ENCODE results near the gene BLVRB. TPM values are rescaled to one million over a fixed set of nuclear protein-coding genes. Genes with fewer than 3 reads are reported as not detected.

BLVRB gene
- polyA plus RNA-seq, 1 donor (not counting 4 experiments of a cell fraction or from before 2014, with no cell fraction given), result 52.5 TPM

- Histone ChIP-seq H3K4me1 (ENCODE audit: control insufficient read depth, extremely low read depth, insufficient read depth, low read length) (peaks cover 12% of the 10 kb centered on the region), H2AFZ (ENCODE audit: control insufficient read depth, low read length) (no peak overlapping the region), H3K36me3 (ENCODE audit: control insufficient read depth in 2 of 2, extremely low read depth in 1 of 2, insufficient read depth in 2 of 2, low read length in 2 of 2) (peaks cover 0 to 10% of the 10 kb centered on the region in 2 experiments), H3K9ac (ENCODE audit: control insufficient read depth, extremely low read depth, insufficient read depth, low read length) (no peak overlapping the region), H3K4me2 (ENCODE audit: control insufficient read depth, extremely low read depth, insufficient read depth, low read depth, low read length) (no peak overlapping the region), H3K27me3 (ENCODE audit: control insufficient read depth, extremely low read depth, insufficient read depth, low read length) (no peaks in the 10 kb centered on the region), H3K79me2 (ENCODE audit: control insufficient read depth, insufficient read depth, low read length) (no peaks in the 10 kb centered on the region), H3K4me3 (ENCODE audit: control insufficient read depth in 2 of 3, extremely low read depth in 1 of 3, insufficient read depth in 2 of 3, low read depth in 1 of 3, low read length in 3 of 3) (no peak overlapping the region), H3K9me1 (ENCODE audit: control insufficient read depth, extremely low read depth, insufficient read depth, low read length) (no peaks in the 10 kb centered on the region), H4K20me1 (ENCODE audit: control insufficient read depth, extremely low read depth, insufficient read depth, low read length) (no peaks in the 10 kb centered on the region), H3K9me3 (ENCODE audit: control insufficient read depth, low read depth, low read length) (no peaks in the 10 kb centered on the region), H3K27ac (ENCODE audit: control insufficient read depth, insufficient read depth, low read length) (no peak overlapping the region)
- dilution Hi-C loops (cut with MboI; ENCODE audit: extremely low pct_ligation_motif_present, low sequenced_read_pairs), result no loop called here
- FAIRE-seq (no peak), DNase-seq (ENCODE audit: low read depth, low spot score) (no peak)
- TF ChIP-seq EZH2 (IDR thresholded peaks at IDR 0.05; ENCODE audit: low read length) (no peak), CTCF (optimal IDR thresholded peaks at IDR 0.05 in 1 of 3, IDR thresholded peaks at IDR 0.05 in 1 of 3, conservative IDR thresholded peaks at IDR 0.05 in 1 of 3; ENCODE audit: extremely low read depth in 1 of 3, insufficient read depth in 2 of 3, low read length in 3 of 3) (no peak)
Observed at GRCh38 chr19:40458597-40458974, 7.0 kb downstream of the BLVRB start.

GRCh38 chr19:40457953-40458596, 7.5 kb downstream of the BLVRB start:
- no peaks in the 10 kb centered on the region for H3K79me2 ChIP-seq (ENCODE audit: control insufficient read depth, insufficient read depth, low read length)
- peaks cover 0 to 10% of the 10 kb centered on the region in 2 experiments for H3K36me3 ChIP-seq (ENCODE audit: control insufficient read depth in 2 of 2, extremely low read depth in 1 of 2, insufficient read depth in 2 of 2, low read length in 2 of 2)
- FAIRE-seq, result no peak
- no peak for TF ChIP-seq CTCF (optimal IDR thresholded peaks at IDR 0.05 in 1 of 3, IDR thresholded peaks at IDR 0.05 in 1 of 3, conservative IDR thresholded peaks at IDR 0.05 in 1 of 3; ENCODE audit: extremely low read depth in 1 of 3, insufficient read depth in 2 of 3, low read length in 3 of 3)
- TF ChIP-seq EZH2 (IDR thresholded peaks at IDR 0.05; ENCODE audit: low read length), result no peak
- no peak for DNase-seq (ENCODE audit: low read depth, low spot score)
- H3K9ac ChIP-seq (ENCODE audit: control insufficient read depth, extremely low read depth, insufficient read depth, low read length), result no peak overlapping the region
- peaks cover 14% of the 10 kb centered on the region for H3K4me1 ChIP-seq (ENCODE audit: control insufficient read depth, extremely low read depth, insufficient read depth, low read length)
- no peak overlapping the region for H2AFZ ChIP-seq (ENCODE audit: control insufficient read depth, low read length)
- no peaks in the 10 kb centered on the region for H3K27me3 ChIP-seq (ENCODE audit: control insufficient read depth, extremely low read depth, insufficient read depth, low read length)
- no peaks in the 10 kb centered on the region for H3K9me3 ChIP-seq (ENCODE audit: control insufficient read depth, low read depth, low read length)
- H3K9me1 ChIP-seq (ENCODE audit: control insufficient read depth, extremely low read depth, insufficient read depth, low read length), result no peaks in the 10 kb centered on the region
- no peak overlapping the region for H3K4me3 ChIP-seq (ENCODE audit: control insufficient read depth in 2 of 3, extremely low read depth in 1 of 3, insufficient read depth in 2 of 3, low read depth in 1 of 3, low read length in 3 of 3)
- H4K20me1 ChIP-seq (ENCODE audit: control insufficient read depth, extremely low read depth, insufficient read depth, low read length), result no peaks in the 10 kb centered on the region
- H3K4me2 ChIP-seq (ENCODE audit: control insufficient read depth, extremely low read depth, insufficient read depth, low read depth, low read length), result no peak overlapping the region
- dilution Hi-C loops (cut with MboI; ENCODE audit: extremely low pct_ligation_motif_present, low sequenced_read_pairs), result no loop called here
- H3K27ac ChIP-seq (ENCODE audit: control insufficient read depth, insufficient read depth, low read length), result no peak overlapping the region
